Neural crest cell (in vitro differentiated cells): ENCODE data around the gene ME1. TPM values are rescaled to one million over a fixed set of nuclear protein-coding genes. Genes with fewer than 3 reads are reported as not detected.

Experiments used
- DNase-seq: peaks from one replicate; pipeline ENCODE4 v3.0.0; 2021; ENCODE audit warnings: low read depth, mixed read lengths, low spot score
- H3K27ac Mint-ChIP-seq: one replicate; pipeline ENCODE4 v1.8.0; 2021; ENCODE audit warnings: mild to moderate bottlenecking, mixed read lengths; ENCODE audit not compliant: unreplicated experiment
- H3K27me3 Mint-ChIP-seq: 2 replicates; pipeline ENCODE4 v1.8.0; 2021; ENCODE audit warnings: low read depth, mild to moderate bottlenecking, mixed read lengths
- H3K36me3 Mint-ChIP-seq: 2 replicates; pipeline ENCODE4 v1.8.0; 2021; ENCODE audit warnings: low read depth, mild to moderate bottlenecking, mixed read lengths
- H3K4me1 Mint-ChIP-seq: 2 replicates; pipeline ENCODE4 v1.8.0; 2021; ENCODE audit warnings: mixed read lengths
- H3K4me3 Mint-ChIP-seq: one replicate; pipeline ENCODE4 v1.8.0; 2021; ENCODE audit warnings: mild to moderate bottlenecking, mixed read lengths
- H3K9me3 Mint-ChIP-seq: 2 replicates; pipeline ENCODE4 v1.8.0; 2021; ENCODE audit warnings: mixed read lengths
- total RNA-seq: library from RNA; stranded (reverse); gene quantifications from 2 replicates; pipeline ENCODE4 v1.2.1, GENCODE V29; 2021
- TF ChIP-seq, protein P1 (sequence below): fragments of 200-600 bp; sonication (generic); conservative IDR thresholded peaks from 2 replicates; pipeline ENCODE4 v1.5.0; 2021; ENCODE audit warnings: antibody characterized with exemption, mild to moderate bottlenecking

The ME1 gene
- total RNA-seq, 1 donor from 2014 or later: 4.4 TPM

DNA sequence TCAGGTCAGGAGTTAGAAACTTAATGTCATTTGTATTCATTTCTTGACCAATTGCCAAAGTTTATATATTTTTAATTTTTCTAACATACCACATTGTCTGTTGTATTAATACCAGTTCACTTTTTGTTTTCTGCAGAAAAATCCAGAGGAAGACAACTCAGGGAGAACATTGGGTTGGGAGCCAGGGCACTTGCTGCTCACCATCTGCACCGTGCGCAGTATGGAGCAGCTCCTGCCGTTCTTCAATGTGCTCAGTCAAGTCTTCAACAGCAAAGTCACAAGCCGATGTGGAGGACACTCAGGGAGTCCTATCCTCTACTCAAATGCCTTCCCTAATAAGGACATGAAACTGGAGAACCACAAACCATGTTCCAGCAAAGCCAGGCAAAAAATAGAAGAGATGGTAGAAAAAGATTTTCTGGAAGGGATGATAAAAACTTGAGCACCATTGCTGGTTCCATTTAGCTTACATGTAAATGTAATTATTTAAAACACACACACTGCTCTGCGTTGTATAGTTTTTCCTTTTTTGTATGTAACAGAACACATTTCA, 263.0 kb downstream of the ME1 start:
- Mint-ChIP-seq H3K27ac (no peak overlapping the region), H3K36me3 (peaks cover 19% of the 10 kb centered on the region), H3K27me3 (no peaks in the 10 kb centered on the region), H3K4me1 (no peaks in the 10 kb centered on the region), H3K4me3 (no peak overlapping the region), H3K9me3 (no peaks in the 10 kb centered on the region)
- DNase-seq: no peak
- TF ChIP-seq, protein P1, sequence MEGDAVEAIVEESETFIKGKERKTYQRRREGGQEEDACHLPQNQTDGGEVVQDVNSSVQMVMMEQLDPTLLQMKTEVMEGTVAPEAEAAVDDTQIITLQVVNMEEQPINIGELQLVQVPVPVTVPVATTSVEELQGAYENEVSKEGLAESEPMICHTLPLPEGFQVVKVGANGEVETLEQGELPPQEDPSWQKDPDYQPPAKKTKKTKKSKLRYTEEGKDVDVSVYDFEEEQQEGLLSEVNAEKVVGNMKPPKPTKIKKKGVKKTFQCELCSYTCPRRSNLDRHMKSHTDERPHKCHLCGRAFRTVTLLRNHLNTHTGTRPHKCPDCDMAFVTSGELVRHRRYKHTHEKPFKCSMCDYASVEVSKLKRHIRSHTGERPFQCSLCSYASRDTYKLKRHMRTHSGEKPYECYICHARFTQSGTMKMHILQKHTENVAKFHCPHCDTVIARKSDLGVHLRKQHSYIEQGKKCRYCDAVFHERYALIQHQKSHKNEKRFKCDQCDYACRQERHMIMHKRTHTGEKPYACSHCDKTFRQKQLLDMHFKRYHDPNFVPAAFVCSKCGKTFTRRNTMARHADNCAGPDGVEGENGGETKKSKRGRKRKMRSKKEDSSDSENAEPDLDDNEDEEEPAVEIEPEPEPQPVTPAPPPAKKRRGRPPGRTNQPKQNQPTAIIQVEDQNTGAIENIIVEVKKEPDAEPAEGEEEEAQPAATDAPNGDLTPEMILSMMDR: no peak

Other genes starting within 250 kb of the ME1 start
- 45.8 and 52.4 TPM in 2 replicates for gene PGM3, start 237.8 kb downstream of the ME1 start, total RNA-seq
- 4.8 and 5.1 TPM in 2 replicates for gene RWDD2A, start 237.7 kb downstream of the ME1 start, total RNA-seq
- 3.3 and 3.9 TPM in 2 replicates for gene PRSS35, start 81.5 kb upstream of the ME1 start, total RNA-seq